Stimulated activated CD4-positive, alpha-beta T cell treated with anti-CD3 and anti-CD28 coated beads, Interleukin-4, amount 100 ng/mL, for 48 hours (primary cell): ENCODE results near the gene ZNF629.

Experiments
- DNase-seq, 2 donors: peaks; one replicate each; pipeline ENCODE4 v3.0.0-alpha.2; 2020; ENCODE audit warnings: low read depth in 2 of 2

Gene ZNF629

DNA sequence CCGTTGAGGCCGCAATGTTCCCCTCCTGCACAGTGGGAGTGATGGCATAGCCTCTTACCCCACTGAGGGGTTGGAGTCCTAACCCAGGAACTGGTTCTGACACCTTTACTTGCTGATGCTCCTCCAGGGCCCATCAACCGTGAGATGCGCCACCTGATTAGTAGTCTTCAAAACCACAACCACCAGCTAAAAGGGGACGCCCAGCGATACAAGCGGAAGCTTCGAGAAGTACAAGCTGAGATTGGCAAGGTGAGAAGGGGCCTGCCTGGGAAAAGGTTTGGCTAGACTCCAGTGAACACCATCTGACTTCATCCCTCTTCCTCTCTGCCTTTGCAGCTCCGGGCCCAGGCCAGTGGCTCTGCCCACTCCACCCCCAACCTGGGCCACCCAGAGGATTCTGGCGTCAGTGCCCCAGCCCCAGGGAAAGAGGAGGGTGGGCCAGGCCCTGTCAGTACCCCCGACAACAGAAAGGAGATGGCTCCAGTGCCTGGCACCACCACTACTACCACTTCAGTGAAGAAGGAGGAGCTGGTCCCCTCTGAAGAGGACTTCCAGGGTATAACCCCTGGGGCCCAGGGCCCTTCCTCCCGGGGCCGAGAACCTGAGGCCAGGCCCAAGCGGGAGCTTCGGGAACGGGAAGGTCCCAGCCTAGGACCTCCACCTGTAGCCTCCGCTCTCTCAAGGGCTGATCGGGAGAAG, 19.1 kb downstream of the ZNF629 start:
- no peak for DNase-seq

DNA sequence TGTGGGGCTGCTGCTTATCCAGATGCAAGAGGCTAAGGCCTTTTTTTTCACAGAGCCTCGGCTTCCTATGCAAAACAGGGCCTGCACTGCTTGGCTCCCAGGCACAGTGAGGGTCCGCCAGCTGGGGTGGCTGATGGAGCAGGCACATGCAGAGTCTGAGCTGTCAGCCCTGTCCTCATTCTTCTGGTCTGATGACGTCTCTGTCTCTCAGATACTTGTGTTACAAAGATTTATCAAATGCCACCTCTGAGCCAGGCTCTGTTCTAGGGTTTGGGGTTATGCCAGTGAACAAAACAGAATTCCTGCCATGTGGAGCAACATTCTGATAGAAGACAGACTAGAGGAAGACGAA, 20.1 kb downstream of the ZNF629 start:
- no peak for DNase-seq

DNA sequence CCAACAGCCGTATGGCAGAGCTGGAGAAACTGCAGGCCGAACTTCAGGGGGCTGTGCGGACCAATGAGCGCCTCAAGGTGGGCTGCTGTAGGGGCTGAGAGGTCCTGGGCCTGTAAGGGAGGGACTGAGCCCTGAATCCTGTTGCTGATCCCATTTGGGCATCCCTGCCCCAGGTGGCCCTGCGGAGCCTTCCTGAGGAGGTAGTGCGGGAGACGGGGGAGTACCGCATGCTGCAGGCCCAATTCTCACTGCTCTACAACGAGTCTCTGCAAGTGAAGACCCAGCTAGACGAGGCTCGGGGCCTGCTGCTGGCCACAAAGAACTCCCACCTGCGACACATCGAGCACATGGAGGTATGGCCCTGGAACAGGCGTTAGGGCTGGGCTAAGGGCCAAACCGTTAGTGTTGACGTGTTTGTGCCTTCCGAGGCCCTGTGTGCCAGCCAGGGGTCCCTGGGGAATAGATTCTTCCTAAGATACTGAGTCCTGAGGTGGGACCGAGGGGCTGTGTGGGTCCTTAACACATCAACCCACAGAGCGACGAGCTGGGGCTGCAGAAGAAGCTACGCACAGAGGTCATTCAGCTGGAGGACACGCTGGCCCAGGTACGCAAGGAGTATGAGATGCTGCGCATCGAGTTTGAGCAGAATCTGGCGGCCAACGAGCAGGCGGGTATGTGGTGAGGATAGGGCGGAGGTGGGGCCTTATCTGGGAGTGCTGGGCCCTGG, 20.6 kb downstream of the ZNF629 start:
- DNase-seq: no peak

DNA sequence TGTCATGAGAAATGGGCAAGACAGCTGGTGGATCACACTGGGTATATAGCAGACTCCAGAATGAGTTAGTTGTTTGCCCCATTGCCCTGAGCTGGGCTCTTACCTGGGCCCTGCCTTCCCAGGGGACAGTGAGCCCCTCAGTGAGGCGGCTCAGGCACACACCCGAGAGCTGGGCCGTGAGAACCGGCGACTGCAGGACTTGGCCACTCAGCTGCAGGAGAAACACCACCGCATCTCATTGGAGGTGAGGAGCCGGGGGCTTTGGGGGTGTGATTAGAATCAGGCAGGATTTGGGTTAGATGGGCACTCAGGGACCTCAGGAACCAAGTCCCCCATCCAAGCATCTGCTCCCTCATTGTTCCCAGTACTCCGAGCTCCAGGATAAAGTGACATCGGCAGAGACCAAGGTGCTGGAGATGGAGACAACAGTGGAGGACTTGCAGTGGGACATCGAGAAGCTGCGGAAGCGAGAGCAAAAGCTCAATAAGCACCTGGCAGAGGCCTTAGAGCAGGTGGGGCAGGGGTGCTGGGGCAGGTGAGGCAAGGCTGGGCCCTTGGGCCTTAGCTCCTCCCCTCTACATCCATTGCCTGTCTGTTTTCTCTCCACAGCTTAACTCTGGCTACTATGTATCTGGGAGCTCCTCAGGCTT, 22.1 kb downstream of the ZNF629 start:
- no peak for DNase-seq

DNA sequence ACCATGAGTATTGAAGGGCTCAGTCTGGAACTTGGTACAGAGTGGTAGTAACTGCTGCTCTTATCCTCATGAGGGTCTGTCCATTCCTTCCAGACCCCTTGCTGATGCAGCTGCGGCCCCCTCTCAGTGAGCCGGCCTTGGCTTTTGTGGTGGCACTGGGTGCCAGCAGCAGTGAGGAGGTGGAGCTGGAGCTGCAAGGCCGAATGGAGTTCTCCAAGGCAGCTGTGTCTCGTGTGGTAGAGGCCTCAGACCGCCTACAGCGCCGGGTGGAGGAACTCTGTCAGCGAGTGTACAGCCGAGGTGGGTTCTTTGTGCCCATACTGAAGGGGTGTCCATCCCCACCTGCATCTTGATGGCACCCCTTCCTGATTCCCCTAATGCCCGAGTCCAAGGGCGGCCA, 22.9 kb downstream of the ZNF629 start:
- no peak for DNase-seq

DNA sequence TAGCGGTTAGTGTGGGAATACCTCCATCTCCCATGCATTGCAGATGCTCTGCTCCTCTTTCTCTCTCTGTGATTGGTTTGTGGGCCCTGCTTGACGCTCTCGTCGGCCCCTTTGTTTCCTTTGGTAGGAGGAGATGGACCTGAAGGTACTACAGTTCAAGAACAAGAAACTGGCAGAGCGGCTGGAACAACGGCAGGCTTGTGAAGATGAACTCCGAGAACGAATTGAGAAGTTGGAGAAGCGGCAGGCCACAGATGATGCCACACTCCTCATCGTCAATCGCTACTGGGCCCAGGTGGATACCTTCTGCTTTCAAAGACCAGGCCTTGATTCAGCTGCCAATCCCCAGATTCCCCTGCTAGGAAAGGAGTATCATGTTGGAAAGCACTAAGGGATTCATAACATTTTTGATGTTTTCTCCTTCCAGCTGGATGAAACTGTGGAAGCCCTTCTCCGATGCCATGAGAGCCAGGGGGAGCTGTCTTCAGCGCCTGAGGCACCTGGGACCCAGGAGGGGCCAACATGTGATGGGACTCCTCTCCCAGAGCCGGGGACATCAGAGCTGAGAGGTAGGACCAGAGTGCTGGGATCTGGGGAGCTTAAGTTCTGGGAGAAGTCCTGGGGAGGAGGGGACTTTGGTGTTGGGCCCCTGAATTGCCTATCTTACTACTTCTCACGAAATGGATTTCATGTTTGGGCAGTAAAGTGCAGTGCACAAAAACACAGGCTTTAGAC, 23.8 kb downstream of the ZNF629 start:
- DNase-seq: no peak

DNA sequence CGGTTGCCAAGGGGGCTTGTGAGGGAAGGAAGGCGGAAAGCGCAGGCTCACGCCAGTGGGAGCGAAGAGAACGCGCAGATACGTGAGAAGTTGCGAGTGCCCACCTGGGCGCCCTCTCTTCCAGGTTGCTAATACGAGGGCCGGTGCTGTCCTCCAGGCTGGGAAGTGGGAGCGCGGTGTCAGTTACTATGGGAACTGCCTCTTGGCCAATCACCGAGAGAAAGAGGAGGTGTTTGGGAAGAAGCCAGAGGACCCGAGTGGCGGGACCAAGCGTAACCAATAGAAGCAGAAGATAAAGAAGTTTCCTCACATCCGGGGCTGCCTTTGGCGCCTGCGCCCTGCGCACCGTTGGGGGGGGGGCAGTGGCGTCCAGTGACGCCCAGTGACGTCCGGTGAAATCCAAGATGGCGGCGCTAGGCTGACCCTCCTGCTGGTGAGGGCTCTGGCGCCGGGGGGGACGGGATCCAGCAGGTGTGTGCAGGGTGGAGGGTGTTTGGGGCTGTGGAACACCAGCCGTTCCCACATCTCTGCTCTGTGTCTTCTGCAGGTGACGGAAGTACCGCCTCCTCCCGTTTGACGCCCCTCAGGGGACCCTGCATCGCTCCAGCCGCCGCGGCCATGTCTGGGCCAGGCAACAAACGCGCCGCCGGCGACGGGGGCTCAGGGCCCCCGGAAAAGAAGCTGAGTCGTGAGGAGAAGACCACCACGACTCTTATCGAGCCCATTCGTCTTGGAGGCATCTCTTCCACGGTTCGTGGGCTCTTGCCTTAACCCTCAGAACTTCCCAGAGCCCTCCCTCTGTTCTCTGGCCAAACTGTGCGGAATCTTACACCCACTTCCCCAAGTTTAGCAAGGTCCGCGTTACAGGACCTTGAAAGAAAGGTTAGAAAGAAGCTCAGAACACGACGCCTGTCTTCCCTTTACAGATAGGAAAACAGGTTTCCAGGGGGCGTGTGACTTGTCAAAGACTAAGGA, 24.8 kb downstream of the ZNF629 start, which contains the start of the genes CFAP119 and RNF40:
TSS of gene CFAP119 (minus strand) at position 135 of the 975 bp plus-strand sequence. CDS start 314 bp downstream, outside the sequence.
TSS of gene RNF40 (plus strand) at position 395 of the 975 bp plus-strand sequence. CDS start at position 619, 224 bp downstream.
- DNase-seq: peak; percentile 80 to 87

DNA sequence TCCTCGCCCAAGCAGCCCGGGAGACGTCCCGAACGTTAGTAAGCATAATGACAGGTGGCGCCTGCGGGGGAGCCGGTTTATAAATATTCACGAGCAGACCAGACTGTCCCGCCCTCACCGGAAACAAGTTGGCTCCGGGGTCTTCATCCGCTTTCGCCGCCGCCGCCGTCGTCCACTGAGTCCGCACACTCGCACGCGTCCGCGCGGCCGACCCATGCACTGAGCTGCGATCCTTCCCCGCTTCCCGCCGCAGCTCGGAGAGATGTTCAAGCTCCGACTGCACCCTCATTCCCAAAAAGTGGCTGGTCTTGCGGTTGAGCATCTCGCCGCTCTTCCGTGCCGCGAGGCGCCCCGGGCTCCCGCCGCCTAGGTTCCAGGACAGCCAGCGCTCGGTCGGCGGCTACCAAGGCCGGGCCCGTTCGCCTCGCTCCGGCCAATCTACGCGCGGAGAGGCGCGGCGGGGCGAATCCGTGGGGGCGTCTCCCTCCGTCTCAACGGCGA, 25.5 kb downstream of the ZNF629 start:
- DNase-seq: peak in 1 of 2 donors; percentile 27

DNA sequence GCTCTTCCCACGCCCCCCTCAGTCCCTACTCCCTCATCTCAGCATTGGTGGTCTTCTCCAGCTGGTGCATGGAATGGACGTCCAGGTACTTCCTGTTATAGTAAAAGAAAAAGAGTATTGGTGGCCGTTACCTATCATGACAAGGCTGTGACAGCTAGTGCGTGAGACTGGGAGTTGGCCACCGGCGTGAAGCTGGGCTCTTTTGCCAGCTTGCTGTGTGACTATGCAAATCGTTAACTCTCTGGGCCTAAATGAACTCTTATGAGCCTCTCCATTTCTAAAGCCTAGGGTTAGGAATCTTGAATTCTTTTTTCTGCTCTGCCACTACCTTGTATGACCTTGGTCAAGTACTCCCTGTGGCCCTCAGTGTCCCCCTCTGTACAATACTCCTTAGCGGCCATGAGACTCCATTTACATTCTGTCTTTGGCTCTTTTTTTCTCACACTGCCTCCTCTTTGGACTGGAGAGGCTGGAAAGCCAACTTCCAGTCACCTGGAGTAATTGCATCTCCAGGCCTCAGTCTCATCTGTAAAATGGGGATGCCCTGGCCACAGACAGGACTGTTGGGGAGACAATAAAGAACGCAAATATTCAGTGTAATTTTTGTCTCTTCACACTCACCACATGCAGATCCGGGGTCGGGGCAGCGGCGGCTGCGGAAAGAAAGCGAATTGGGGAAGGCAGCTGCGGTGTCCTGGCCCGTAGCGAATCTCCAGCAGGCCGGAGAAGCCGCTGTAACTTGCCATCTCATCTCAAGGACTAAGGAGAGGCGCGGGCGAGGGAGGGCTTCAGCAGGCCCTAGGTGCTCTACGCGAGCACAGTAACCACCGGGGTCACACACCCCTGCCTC, 26.2 kb downstream of the ZNF629 start:
- no peak for DNase-seq

DNA sequence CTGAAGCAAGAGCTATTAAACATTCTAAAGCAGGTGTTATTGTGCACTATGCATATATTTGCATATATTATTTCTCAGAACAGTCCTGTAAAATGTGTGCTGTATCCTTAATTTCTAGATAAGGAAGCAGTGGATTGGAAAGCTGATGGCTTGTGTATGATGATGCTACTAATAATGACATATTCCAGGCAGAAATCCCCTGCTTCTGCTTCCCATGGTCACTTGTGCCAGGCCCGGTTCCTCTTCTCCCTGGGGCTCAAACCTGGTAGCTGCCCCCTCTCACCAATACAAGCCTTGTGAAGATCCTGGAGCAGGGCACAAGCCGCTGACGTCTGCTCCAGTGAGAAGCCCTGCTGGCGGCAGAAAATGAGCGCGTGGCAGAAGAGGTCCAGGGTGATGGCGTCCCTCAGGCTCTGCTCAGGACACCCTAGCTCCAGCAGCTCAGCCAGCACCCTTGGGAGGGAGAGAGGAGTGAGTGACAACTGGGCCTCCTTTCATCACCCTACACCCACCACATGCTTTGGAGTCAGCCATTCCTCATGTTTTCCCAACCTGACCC, 26.9 kb downstream of the ZNF629 start:
- DNase-seq: no peak

DNA sequence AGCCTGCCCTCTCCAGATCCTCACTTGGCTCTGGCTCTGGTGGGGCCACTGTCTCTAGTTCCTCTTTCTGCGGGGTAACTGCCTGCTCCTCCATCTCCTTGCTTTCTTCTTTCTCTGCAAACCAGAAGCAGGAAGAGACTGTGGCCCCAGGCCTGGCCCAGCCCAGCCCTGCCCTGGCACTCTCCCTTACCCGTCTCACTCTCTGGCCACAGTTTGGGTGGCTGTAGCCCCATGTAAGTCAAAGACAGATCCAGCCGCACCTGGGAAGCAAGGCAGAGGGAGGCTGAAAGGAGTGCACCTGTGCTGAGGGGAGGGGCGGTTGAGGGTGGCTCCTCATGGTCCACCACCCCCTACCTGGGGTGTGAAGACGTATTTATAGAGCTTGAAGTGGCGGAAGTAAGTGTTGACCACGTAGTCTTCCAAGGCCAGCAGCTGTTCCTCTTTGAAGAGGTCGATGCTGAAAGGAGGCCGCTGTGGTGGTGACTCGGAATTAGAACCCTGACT, 28.0 kb downstream of the ZNF629 start:
- no peak for DNase-seq

DNA sequence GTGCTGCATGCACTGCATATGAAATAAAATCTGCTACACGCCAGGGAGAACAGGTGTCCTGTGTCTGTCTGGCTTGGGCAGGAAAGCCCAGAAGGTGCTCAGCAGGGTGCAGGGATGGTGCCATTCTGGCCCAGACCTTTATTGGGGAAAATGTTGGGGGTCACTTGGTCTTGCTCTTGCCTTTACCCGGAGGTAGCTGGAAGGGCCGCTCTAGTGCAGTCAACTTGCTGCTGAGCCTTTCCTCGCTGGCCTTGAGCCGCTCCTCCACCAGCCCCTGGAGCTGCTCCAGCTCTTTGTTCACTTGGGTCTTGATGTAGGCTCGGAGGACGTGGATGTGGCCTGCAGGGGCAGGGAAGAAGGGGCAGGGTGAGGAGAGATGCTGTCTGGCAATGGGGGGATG, 29.7 kb downstream of the ZNF629 start:
- no peak for DNase-seq

DNA sequence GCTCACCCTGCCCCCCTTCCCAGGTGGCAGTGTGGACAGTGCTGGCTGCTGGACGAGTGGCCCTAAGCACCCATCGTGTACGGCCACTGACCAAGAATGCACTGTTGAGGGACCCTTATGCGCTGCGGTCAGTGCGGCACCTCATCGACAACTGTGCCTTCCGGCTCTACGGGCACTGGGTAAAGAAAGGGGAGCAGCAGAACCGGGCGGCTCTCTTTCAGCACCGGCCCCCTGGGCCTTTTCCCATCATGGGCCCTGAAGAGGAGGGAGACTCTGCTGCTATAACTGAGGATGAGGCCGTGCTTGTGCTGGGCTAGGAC, 30.3 kb downstream of the ZNF629 start:
- no peak for DNase-seq

DNA sequence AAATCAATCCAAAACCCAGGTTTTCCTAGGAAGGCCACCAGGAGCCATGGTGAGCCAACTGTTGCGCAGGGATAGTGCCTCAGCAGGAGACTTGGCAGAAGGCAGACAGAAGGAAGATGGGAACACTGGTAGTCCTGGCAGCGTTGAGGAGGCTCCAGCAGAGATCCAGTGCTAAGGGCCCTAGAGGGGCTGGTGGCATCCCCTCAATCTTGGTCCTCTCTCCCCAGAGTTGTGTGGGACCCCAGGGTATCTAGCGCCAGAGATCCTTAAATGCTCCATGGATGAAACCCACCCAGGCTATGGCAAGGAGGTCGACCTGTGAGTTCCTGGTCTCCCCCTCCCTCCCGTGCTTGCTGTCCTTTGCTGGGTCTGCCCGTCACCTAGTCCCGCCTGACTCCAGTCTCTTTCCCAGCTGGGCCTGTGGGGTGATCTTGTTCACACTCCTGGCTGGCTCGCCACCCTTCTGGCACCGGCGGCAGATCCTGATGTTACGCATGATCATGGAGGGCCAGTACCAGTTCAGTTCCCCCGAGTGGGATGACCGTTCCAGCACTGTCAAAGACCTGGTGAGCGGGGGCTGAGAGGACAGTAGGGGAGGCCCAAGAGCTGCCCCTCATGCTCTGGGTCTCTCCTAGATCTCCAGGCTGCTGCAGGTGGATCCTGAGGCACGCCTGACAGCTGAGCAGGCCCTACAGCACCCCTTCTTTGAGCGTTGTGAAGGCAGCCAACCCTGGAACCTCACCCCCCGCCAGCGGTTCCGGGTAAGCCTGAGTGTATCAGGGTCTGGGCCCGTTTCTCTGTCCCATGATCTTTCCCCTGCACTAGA, 30.8 kb downstream of the ZNF629 start:
- no peak for DNase-seq

DNA sequence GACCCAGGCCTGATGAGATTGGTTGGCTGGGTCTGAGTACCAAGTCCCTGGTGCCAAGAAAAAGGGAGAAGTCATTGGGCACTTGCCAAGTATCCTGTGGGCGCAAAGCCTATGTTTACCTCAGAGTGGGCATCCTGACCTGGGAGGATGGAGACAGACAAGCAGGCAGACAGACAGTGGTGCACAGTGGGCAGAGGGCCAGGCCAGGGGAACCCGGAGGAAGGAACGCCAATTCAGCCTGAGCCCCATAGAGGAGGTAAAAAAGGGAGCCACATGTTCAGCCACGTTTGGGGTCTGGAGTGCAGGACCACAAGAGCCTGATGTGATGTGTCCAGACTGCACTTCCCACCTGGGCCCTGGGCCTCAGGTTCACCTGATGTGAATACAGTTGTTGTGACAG, 33.4 kb downstream of the ZNF629 start:
- no peak for DNase-seq

DNA sequence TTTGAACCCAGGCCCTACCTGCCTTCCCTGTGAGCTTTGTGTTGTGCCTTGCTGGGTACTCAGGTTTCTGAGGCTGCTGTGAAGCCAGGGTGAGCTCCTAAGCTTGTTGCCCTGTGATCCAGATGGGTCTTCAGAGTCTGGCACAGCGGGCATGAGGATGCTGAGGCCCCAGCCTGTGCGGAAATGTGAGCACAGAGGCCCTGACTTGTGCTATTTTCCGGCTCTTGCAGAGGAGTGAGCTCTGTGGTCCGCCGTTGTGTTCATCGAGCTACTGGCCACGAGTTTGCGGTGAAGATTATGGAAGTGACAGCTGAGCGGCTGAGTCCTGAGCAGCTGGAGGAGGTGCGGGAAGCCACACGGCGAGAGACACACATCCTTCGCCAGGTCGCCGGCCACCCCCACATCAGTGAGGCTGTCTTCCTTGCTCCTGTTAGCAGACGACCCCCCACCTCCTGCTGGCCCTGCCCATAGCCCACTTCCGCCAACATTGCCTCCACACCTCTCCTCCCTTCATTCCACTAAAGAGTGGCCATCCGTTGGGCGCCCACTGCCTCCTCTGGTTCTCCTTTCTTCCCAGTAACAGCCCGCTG, 36.0 kb downstream of the ZNF629 start:
- no peak for DNase-seq

DNA sequence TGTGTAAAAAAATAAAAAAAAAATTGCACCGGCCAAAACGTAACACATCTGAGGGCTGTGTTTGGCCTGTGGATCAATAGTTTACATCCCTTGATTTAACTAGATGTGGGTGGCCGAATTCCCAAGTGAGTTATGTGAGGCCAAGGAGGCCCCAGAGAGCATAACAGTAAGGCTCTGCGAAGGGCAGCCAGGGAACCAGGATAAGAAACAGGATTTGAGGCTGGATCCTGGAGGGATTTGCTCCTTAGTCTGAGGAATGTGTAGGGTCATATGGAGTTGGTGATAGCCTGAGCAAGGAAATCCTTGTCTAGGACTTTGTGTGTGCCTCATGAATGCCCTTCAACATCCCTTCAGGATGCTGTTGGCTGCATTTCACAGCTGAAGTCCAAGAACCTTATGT, 36.8 kb downstream of the ZNF629 start:
- no peak for DNase-seq
